Bronchial epithelial cell (primary cell): ENCODE measurements around the gene HHIPL1. TPM values are rescaled to one million over a fixed set of nuclear protein-coding genes. Genes with fewer than 3 reads are reported as not detected.
A peak's percentile ranks its signal among the peaks of the same experiment; 100 is the strongest.

Experiments
- DNase-seq: peaks from one replicate; pipeline ENCODE4 v3.0.0-alpha.2; 2010; ENCODE audit warnings: low read depth
- FAIRE-seq: peaks from 2 replicates; lab custom pipeline; 2011; peaks lifted over from hg19 to GRCh38; lab: Jason Lieb, UNC
- H3K27me3 ChIP-seq: 2 replicates; pipeline ENCODE4 v1.5.1; 2011; ENCODE audit warnings: low read length; ENCODE audit not compliant: control insufficient read depth, insufficient read depth
- H3K36me3 ChIP-seq: 2 replicates; pipeline ENCODE4 v1.5.1; 2011; ENCODE audit warnings: low read length; ENCODE audit not compliant: control insufficient read depth, insufficient read depth
- H3K4me3 ChIP-seq: 2 replicates; pipeline ENCODE4 v1.5.1; 2011; ENCODE audit warnings: mild to moderate bottlenecking, low read depth, low read length, control low read depth
- total RNA-seq: library from RNA; depleted of rRNA; stranded (reverse); fragments of >200 nt; gene quantifications from 2 replicates; pipeline ENCODE4 v1.2.1, GENCODE V29; 2014
- TF ChIP-seq, protein P1 (sequence below): IDR thresholded peaks from 2 replicates; pipeline ENCODE4 v1.5.1; 2011; ENCODE audit warnings: mild to moderate bottlenecking, moderate library complexity, low read length, control low read depth, inconsistent platforms; ENCODE audit not compliant: insufficient read depth, severe bottlenecking

The HHIPL1 gene
- total RNA-seq, 1 donor from 2014 or later: 0.53 TPM

DNA sequence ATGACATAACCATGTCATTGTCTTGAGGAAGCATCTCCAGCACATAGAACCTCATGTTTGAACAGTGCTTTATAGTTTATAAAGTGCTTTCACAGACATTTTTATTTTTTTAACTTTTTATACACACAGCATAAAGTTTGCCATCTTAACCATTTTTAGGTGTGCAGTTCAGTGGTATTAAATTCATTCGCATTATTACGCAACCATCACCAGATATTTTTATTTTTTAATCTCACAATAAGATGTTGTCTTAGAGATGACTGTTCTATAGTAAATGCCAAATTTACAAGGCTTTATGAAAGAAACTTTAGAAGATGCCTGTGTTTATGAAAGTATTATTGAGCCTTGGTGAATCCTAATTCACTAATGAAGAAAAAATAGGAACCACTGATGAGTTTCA, 59.1 kb downstream of the HHIPL1 start:
- no peak for FAIRE-seq
- TF ChIP-seq, protein P1, sequence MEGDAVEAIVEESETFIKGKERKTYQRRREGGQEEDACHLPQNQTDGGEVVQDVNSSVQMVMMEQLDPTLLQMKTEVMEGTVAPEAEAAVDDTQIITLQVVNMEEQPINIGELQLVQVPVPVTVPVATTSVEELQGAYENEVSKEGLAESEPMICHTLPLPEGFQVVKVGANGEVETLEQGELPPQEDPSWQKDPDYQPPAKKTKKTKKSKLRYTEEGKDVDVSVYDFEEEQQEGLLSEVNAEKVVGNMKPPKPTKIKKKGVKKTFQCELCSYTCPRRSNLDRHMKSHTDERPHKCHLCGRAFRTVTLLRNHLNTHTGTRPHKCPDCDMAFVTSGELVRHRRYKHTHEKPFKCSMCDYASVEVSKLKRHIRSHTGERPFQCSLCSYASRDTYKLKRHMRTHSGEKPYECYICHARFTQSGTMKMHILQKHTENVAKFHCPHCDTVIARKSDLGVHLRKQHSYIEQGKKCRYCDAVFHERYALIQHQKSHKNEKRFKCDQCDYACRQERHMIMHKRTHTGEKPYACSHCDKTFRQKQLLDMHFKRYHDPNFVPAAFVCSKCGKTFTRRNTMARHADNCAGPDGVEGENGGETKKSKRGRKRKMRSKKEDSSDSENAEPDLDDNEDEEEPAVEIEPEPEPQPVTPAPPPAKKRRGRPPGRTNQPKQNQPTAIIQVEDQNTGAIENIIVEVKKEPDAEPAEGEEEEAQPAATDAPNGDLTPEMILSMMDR: no peak
- DNase-seq: no peak
- H3K4me3 ChIP-seq: no peak overlapping the region
- H3K27me3 ChIP-seq: no peaks in the 10 kb centered on the region
- no peaks in the 10 kb centered on the region for H3K36me3 ChIP-seq

DNA sequence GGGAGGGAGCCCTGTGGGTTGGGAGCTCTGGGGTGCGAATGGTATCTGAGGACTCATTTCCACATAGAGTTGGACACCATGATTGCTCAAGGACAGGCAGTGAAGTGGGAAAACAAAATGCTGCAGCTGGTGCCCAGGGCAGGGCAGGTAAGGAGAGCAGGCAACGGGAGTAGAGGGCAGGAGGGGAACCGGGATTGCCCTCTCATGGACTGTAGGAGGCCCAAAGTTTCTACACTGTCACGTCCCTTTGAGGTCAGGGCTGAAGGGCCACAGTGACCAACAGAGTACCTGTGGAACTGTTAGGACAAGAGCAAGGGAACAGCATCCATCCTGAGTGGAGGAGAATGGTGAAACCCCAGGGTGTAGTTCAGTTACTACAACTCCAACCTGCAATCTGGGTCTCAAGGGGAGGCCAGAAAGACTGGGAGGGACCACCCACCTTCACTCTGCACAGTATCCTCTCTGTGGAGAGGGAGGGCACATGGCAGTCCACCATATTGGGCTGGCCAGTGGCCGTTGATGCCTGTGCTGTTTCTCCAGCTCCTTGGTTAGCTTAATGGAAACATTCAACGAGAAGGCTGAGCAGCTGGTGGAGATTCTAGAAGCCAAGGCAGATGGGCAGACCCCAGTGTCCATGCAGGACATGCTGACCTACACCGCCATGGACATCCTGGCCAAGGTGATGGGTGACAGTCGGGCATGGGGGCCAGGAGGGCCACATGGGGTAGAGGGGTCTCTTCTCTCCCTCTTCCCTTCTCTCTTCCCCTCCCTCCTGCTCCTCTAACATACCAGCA, 61.4 kb downstream of the HHIPL1 start:
- FAIRE-seq (peak; percentile 73), DNase-seq (no peak)
- TF ChIP-seq, protein P1: no peak
- Histone ChIP-seq H3K4me3 (no peak overlapping the region), H3K27me3 (no peaks in the 10 kb centered on the region), H3K36me3 (no peaks in the 10 kb centered on the region)

DNA sequence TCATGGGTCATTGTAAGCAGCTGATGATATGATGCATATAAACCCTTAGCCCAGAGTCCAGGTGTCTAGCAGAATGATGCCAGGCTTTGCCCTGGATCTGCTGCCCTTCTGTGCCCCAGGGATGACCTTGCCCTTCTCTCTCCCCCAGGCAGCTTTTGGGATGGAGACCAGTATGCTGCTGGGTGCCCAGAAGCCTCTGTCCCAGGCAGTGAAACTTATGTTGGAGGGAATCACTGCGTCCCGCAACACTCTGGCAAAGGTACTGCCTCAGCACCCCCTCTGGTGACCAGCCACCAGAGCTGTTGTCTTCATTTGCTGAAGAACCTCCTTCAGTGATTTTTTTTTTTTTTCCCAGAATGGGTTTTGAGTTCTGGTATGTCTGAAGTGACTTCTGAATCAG, 62.5 kb downstream of the HHIPL1 start:
- DNase-seq (no peak), FAIRE-seq (no peak)
- no peaks in the 10 kb centered on the region for H3K27me3 ChIP-seq
- TF ChIP-seq, protein P1: no peak
- no peaks in the 10 kb centered on the region for H3K36me3 ChIP-seq
- H3K4me3 ChIP-seq: no peak overlapping the region

DNA sequence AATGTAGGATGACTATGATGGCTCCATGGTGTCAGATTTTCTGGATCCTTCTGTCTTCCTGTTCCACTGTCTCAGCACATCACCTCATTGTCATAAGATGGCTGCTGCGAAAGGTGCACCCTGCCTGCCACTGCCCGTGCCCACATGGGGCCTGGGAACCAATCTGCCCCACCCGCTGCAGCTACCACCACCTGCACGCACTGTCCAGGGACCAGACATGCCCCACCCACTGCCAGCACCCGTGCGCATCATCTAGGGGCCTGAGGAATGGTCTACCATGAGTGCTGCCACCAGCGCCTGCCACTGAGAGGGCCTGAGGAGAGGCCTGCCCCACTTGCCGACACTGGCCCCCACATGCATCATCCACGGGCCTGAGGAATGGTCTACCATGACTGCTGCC, 63.0 kb downstream of the HHIPL1 start:
- TF ChIP-seq, protein P1: no peak
- H3K27me3 ChIP-seq: no peaks in the 10 kb centered on the region
- H3K4me3 ChIP-seq: no peak overlapping the region
- H3K36me3 ChIP-seq: no peaks in the 10 kb centered on the region
- FAIRE-seq (no peak), DNase-seq (no peak)

GRCh38 chr14:99708449-99708848, 63.5 kb downstream of the HHIPL1 start:
- Histone ChIP-seq H3K27me3 (no peaks in the 10 kb centered on the region), H3K36me3 (no peaks in the 10 kb centered on the region), H3K4me3 (no peak overlapping the region)
- TF ChIP-seq, protein P1: no peak
- DNase-seq (no peak), FAIRE-seq (no peak)

DNA sequence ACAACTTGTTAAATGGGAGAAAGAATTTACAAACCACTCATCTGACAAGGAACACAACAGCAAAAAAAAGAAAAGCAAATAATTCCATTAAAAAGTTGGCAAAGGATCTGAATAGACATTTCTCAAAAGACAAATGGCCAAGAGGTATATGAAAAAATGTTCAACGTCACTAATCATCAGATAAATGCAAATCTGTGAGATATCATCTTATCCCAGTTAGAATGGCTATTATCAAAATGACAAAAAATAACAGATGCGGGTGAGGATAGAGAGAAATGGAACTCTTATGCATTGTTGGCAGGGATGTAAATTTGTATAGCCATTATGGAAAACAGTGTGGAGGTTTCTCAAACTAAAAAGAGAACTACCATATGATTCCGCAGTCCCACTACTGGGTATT, 69.0 kb downstream of the HHIPL1 start:
- DNase-seq (no peak), FAIRE-seq (no peak)
- Histone ChIP-seq H3K4me3 (no peak overlapping the region), H3K27me3 (no peaks in the 10 kb centered on the region), H3K36me3 (no peaks in the 10 kb centered on the region)
- TF ChIP-seq, protein P1: no peak
